Upper lobe of left lung (tissue), 4 donors: ENCODE results near the gene PCGF3.

Experiments used
- POLR2AphosphoS5 ChIP-seq, 2 donors: sonication (generic); formaldehyde crosslinking; IDR thresholded peaks; one replicate each; pipeline ENCODE4 v1.5.1; 2017; ENCODE audit warnings: antibody characterized with exemption in 2 of 2
- TF ChIP-seq, protein P1 (sequence below), 6 experiments: fragments of 450-650 bp in 4 of 6; fragments of 200-600 bp in 2 of 6; sonication (generic) in 2 of 6; IDR thresholded peaks; one replicate each; pipeline ENCODE4 v1.5.1; 2016 to 2019; ENCODE audit warnings: antibody characterized with exemption in 6 of 6

DNA sequence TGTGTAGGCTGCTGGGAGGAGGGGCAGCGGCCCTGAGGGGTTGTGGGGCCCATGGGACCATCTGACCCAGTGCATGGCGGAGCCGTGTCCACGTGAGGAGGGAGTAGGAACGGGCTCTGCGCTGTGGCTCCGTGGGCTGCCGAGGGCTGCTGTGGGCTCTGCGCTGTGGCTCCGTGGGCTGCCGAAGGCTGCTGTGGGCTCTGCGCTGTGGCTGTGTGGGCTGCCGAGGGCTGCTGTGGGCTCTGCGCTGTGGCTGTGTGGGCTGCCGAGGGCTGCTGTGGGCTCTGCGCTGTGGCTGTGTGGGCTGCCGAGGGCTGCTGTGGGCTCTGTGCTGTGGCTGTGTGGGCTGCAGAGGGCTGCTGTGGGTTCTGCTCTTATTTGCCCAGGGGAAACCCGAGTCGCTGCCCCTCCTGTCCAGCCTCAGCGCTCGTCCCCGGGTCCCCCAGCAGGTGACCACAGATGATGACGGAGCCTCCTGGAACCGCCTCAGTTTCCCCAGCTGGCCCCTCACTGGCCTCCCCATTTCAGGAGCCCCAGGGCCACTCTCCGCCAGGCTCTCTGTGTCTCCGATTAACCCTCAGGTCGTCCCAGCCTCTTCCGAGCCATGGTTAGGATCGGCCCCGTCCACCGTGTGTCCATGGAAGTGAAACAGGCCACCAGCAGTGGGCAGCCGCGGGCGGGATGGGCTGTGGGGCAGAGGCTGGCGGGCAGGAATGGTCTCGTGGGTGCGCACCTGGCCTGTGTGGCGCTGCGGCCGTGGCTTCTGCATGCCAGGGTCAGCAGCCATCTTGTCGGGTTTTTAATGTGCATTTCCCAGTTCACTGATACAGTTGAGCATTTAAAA is 20.0 kb downstream of the PCGF3 start:
- TF ChIP-seq, protein P1, sequence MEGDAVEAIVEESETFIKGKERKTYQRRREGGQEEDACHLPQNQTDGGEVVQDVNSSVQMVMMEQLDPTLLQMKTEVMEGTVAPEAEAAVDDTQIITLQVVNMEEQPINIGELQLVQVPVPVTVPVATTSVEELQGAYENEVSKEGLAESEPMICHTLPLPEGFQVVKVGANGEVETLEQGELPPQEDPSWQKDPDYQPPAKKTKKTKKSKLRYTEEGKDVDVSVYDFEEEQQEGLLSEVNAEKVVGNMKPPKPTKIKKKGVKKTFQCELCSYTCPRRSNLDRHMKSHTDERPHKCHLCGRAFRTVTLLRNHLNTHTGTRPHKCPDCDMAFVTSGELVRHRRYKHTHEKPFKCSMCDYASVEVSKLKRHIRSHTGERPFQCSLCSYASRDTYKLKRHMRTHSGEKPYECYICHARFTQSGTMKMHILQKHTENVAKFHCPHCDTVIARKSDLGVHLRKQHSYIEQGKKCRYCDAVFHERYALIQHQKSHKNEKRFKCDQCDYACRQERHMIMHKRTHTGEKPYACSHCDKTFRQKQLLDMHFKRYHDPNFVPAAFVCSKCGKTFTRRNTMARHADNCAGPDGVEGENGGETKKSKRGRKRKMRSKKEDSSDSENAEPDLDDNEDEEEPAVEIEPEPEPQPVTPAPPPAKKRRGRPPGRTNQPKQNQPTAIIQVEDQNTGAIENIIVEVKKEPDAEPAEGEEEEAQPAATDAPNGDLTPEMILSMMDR (IDR thresholded peaks at IDR 0.05), result no peak
- TF ChIP-seq POLR2AphosphoS5 (IDR thresholded peaks at IDR 0.05), result no peak
